Amniotic stem cell (primary cell): ENCODE results near the gene GAN.

ENCODE experiments used
- DNase-seq: peaks from one replicate; lab custom pipeline; 2025; lab: John Stamatoyannopoulos, UW

Gene GAN

GRCh38 chr16:81429045-81429521 is 114.3 kb downstream of the GAN start:
- no peak for DNase-seq

- DNase-seq: peak; percentile 46
Observed at GRCh38 chr16:81431554-81432353, 117.0 kb downstream of the GAN start.

- no peak for DNase-seq
Observed at GRCh38 chr16:81432937-81433557, 118.3 kb downstream of the GAN start.

GRCh38 chr16:81435103-81435502 is 120.3 kb downstream of the GAN start:
- no peak for DNase-seq

- DNase-seq: no peak
Observed at GRCh38 chr16:81435567-81435966, 120.8 kb downstream of the GAN start.

GRCh38 chr16:81436386-81436785 is 121.6 kb downstream of the GAN start:
- no peak for DNase-seq

- no peak for DNase-seq
Observed at GRCh38 chr16:81437865-81438264, 123.1 kb downstream of the GAN start.
